ENCODE measurements around the gene MYO3B.
"Not testable (repeated sequence)": the region's sequence is repeated elsewhere in the genome, so short reads cannot be mapped to it uniquely, and the experiment has no call there.

The MYO3B gene

GRCh38 chr2:170345607-170346006, 167.7 kb downstream of the MYO3B start:
- H3K79me2 ChIP-seq (ENCODE audit: low read length), result no peaks in the 10 kb centered on the region
- H3K4me2 ChIP-seq (ENCODE audit: low read depth, low read length), result no peak overlapping the region
- no peak overlapping the region for H3K27ac ChIP-seq (ENCODE audit: low read length)
- no peak overlapping the region for H3K4me3 ChIP-seq (ENCODE audit: low read length)
- H4K20me1 ChIP-seq (ENCODE audit: insufficient read depth, low read length), result no peaks in the 10 kb centered on the region
- H3F3A ChIP-seq (ENCODE audit: insufficient read depth, low read length), result no peaks in the 10 kb centered on the region
- no peak overlapping the region for H2AFZ ChIP-seq (ENCODE audit: low read length)
- no peak for TF ChIP-seq CTCF (IDR thresholded peaks at IDR 0.05; ENCODE audit: low read length)
- H3K36me3 ChIP-seq (replicated peaks; ENCODE audit: insufficient read depth, low read length), result no peaks in the 10 kb centered on the region
- 0 out of 2 replicates have a peak, but pooled peaks cover 10% of the 10 kb centered on the region for H3K27me3 ChIP-seq (replicated peaks; ENCODE audit: insufficient read depth, low read length)
- H3K9ac ChIP-seq (ENCODE audit: low read length), result no peak overlapping the region
- no peaks in the 10 kb centered on the region for H3K9me3 ChIP-seq (replicated peaks; ENCODE audit: insufficient read depth, low read length)
- H3K9me2 ChIP-seq (replicated peaks; ENCODE audit: insufficient read depth, low read length), result no peaks in the 10 kb centered on the region
- DNase-seq, result no peak
- H3K4me1 ChIP-seq (ENCODE audit: low read length), result peaks cover 14% of the 10 kb centered on the region; the same call in 1 of the 2 replicates

GRCh38 chr2:170349269-170349668, 171.3 kb downstream of the MYO3B start:
- not testable (repeated sequence) for H3K4me3 ChIP-seq (ENCODE audit: low read length); H4K20me1 ChIP-seq (ENCODE audit: insufficient read depth, low read length); H3F3A ChIP-seq (ENCODE audit: insufficient read depth, low read length); H2AFZ ChIP-seq (ENCODE audit: low read length); H3K9ac ChIP-seq (ENCODE audit: low read length); H3K36me3 ChIP-seq (replicated peaks; ENCODE audit: insufficient read depth, low read length); H3K9me2 ChIP-seq (replicated peaks; ENCODE audit: insufficient read depth, low read length); H3K4me1 ChIP-seq (ENCODE audit: low read length); H3K79me2 ChIP-seq (ENCODE audit: low read length); H3K9me3 ChIP-seq (replicated peaks; ENCODE audit: insufficient read depth, low read length); H3K4me2 ChIP-seq (ENCODE audit: low read depth, low read length); H3K27ac ChIP-seq (ENCODE audit: low read length); DNase-seq; H3K27me3 ChIP-seq (replicated peaks; ENCODE audit: insufficient read depth, low read length)

GRCh38 chr2:170350929-170351826, 173.2 kb downstream of the MYO3B start:
- Histone ChIP-seq H3K4me1 (ENCODE audit: low read length) (no peaks in the 10 kb centered on the region), H3K9me3 (replicated peaks; ENCODE audit: insufficient read depth, low read length) (no peaks in the 10 kb centered on the region), H3F3A (ENCODE audit: insufficient read depth, low read length) (no peaks in the 10 kb centered on the region), H3K27me3 (replicated peaks; ENCODE audit: insufficient read depth, low read length) (no peaks in the 10 kb centered on the region), H3K9me2 (replicated peaks; ENCODE audit: insufficient read depth, low read length) (no peaks in the 10 kb centered on the region), H3K79me2 (ENCODE audit: low read length) (no peaks in the 10 kb centered on the region), H3K4me2 (ENCODE audit: low read depth, low read length) (no peak overlapping the region), H4K20me1 (ENCODE audit: insufficient read depth, low read length) (no peaks in the 10 kb centered on the region), H3K27ac (ENCODE audit: low read length) (no peak overlapping the region), H3K9ac (ENCODE audit: low read length) (no peak overlapping the region), H3K4me3 (ENCODE audit: low read length) (no peak overlapping the region), H2AFZ (ENCODE audit: low read length) (no peak overlapping the region), H3K36me3 (replicated peaks; ENCODE audit: insufficient read depth, low read length) (no peaks in the 10 kb centered on the region)
- no peak for DNase-seq
- no peak for TF ChIP-seq CTCF (IDR thresholded peaks at IDR 0.05; ENCODE audit: low read length)
- no peak for TF ChIP-seq EZH2 (optimal IDR thresholded peaks at IDR 0.05; ENCODE audit: low read depth, low read length)
- TF ChIP-seq EZH2phosphoT487 (IDR thresholded peaks at IDR 0.05; ENCODE audit: low read length), result no peak

- no peak for DNase-seq
- H4K20me1 ChIP-seq (ENCODE audit: insufficient read depth, low read length), result no peaks in the 10 kb centered on the region
- H3K9me2 ChIP-seq (replicated peaks; ENCODE audit: insufficient read depth, low read length), result no peaks in the 10 kb centered on the region
- no peaks in the 10 kb centered on the region for H3K4me1 ChIP-seq (ENCODE audit: low read length)
- H3K79me2 ChIP-seq (ENCODE audit: low read length), result no peaks in the 10 kb centered on the region
- H3K4me2 ChIP-seq (ENCODE audit: low read depth, low read length), result no peak overlapping the region
- TF ChIP-seq CTCF (IDR thresholded peaks at IDR 0.05; ENCODE audit: low read length) (no peak), EZH2phosphoT487 (IDR thresholded peaks at IDR 0.05; ENCODE audit: low read length) (no peak), EZH2 (optimal IDR thresholded peaks at IDR 0.05; ENCODE audit: low read depth, low read length) (no peak)
- no peak overlapping the region for H3K4me3 ChIP-seq (ENCODE audit: low read length)
- H3K9ac ChIP-seq (ENCODE audit: low read length), result no peak overlapping the region
- no peaks in the 10 kb centered on the region for H3K27me3 ChIP-seq (replicated peaks; ENCODE audit: insufficient read depth, low read length)
- H3K9me3 ChIP-seq (replicated peaks; ENCODE audit: insufficient read depth, low read length), result no peaks in the 10 kb centered on the region
- H2AFZ ChIP-seq (ENCODE audit: low read length), result no peak overlapping the region
- no peak overlapping the region for H3K27ac ChIP-seq (ENCODE audit: low read length)
- H3F3A ChIP-seq (ENCODE audit: insufficient read depth, low read length), result no peaks in the 10 kb centered on the region
- H3K36me3 ChIP-seq (replicated peaks; ENCODE audit: insufficient read depth, low read length), result no peaks in the 10 kb centered on the region
Observed at GRCh38 chr2:170353723-170354122, 175.8 kb downstream of the MYO3B start.
